OCI-LY1 (cell line): ENCODE data around the gene CRAMP1.

Experiments
- H2AFZ ChIP-seq: fragments of 200-600 bp; sonication (generic), shearing (Covaris generic); 2 replicates; pipeline ENCODE4 v1.6.0; 2014; ENCODE audit warnings: antibody characterized with exemption, mild to moderate bottlenecking, low read length
- H3F3A ChIP-seq: fragments of 200-600 bp; sonication (generic), shearing (Covaris generic); 2 replicates; pipeline ENCODE4 v1.6.0; 2014; ENCODE audit warnings: mild to moderate bottlenecking, antibody characterized with exemption, low read length, moderate library complexity; ENCODE audit not compliant: insufficient read depth
- H3K27ac ChIP-seq: fragments of 200-600 bp; sonication (generic); 2 replicates; pipeline ENCODE4 v1.5.1; 2014; ENCODE audit warnings: low read length, mixed run types, mild to moderate bottlenecking, low read depth; ENCODE audit not compliant: poor library complexity, severe bottlenecking
- H3K27me3 ChIP-seq: fragments of 200-600 bp; sonication (generic); 2 replicates; pipeline ENCODE4 v1.6.0; 2014; ENCODE audit warnings: antibody characterized with exemption, mild to moderate bottlenecking, low read length, moderate library complexity; ENCODE audit not compliant: insufficient read depth
- H3K36me3 ChIP-seq: fragments of 200-600 bp; sonication (generic); 2 replicates; pipeline ENCODE4 v1.6.1; 2014; ENCODE audit warnings: mild to moderate bottlenecking, antibody characterized with exemption, low read length, moderate library complexity, mixed read lengths; ENCODE audit not compliant: insufficient read depth
- H3K4me1 ChIP-seq: fragments of 200-600 bp; sonication (generic); 2 replicates; pipeline ENCODE4 v1.5.1; 2014; ENCODE audit warnings: mild to moderate bottlenecking, low read length, moderate library complexity; ENCODE audit not compliant: insufficient read depth, severe bottlenecking
- H3K4me2 ChIP-seq: fragments of 200-600 bp; sonication (generic), shearing (Covaris generic); 2 replicates; pipeline ENCODE4 v1.6.1; 2014; ENCODE audit warnings: low read length
- H3K4me3 ChIP-seq: fragments of 200-600 bp; sonication (generic); 2 replicates; pipeline ENCODE4 v1.5.1; 2014; ENCODE audit warnings: low read length, low read depth, mild to moderate bottlenecking, mixed read lengths; ENCODE audit not compliant: poor library complexity, severe bottlenecking
- H3K79me2 ChIP-seq: fragments of 200-600 bp; shearing (Covaris generic); 2 replicates; pipeline ENCODE4 v1.6.1; 2016; ENCODE audit warnings: mixed run types, low read length, mixed read lengths; ENCODE audit not compliant: insufficient read depth
- H3K9ac ChIP-seq: fragments of 200-600 bp; sonication (generic), shearing (Covaris generic); 2 replicates; pipeline ENCODE4 v1.6.1; 2014; ENCODE audit warnings: mild to moderate bottlenecking, low read length, mixed read lengths
- H3K9me2 ChIP-seq: fragments of 200-600 bp; sonication (generic), shearing (Covaris generic); 2 replicates; pipeline ENCODE4 v1.6.1; 2014; ENCODE audit warnings: low read depth, mild to moderate bottlenecking, low read length, mixed read lengths
- H3K9me3 ChIP-seq: fragments of 200-600 bp; shearing (Covaris generic); 2 replicates; pipeline ENCODE4 v1.6.1; 2014; ENCODE audit warnings: low read length, mixed read lengths
- H4K20me1 ChIP-seq: fragments of 200-600 bp; sonication (generic), shearing (Covaris generic); 2 replicates; pipeline ENCODE4 v1.6.0; 2016; ENCODE audit warnings: mild to moderate bottlenecking, low read length; ENCODE audit not compliant: insufficient read depth
- EZH2 ChIP-seq: fragments of 200-600 bp; sonication (generic), shearing (Covaris generic); IDR thresholded peaks from 2 replicates; pipeline ENCODE4 v1.8.0; 2017; ENCODE audit warnings: borderline replicate concordance, mixed run types, mild to moderate bottlenecking, antibody characterized with exemption, low read length, moderate library complexity, mixed read lengths
- TF ChIP-seq, protein P1 (sequence below): fragments of 200-600 bp; sonication (generic), shearing (Covaris generic); IDR thresholded peaks from 2 replicates; pipeline ENCODE4 v1.5.1; 2017; ENCODE audit warnings: mild to moderate bottlenecking, antibody characterized with exemption, low read length, moderate library complexity, mixed read lengths

CRAMP1 gene

DNA sequence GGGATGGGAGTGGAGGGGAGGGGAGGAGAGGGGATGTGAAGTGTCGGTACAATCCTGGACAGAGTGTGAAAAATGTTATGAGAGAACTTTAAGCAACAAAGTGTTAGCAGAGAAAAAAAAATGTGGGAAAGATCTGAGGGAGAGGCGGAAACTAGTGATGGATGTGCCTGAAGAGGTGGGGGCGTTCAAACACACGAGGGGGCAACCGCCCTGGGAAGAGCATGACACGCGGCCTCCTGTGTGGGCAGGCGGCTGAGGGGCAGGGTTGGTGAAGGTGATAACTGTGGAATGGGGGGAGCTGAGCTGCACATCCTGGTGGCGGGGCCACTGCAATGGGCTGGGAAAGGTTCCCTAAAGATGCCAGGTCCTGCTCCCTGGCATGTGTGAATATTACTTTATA lies 30.4 kb upstream of the CRAMP1 start:
- no peaks in the 10 kb centered on the region for H3K79me2 ChIP-seq
- no peak for TF ChIP-seq EZH2
- TF ChIP-seq, protein P1, sequence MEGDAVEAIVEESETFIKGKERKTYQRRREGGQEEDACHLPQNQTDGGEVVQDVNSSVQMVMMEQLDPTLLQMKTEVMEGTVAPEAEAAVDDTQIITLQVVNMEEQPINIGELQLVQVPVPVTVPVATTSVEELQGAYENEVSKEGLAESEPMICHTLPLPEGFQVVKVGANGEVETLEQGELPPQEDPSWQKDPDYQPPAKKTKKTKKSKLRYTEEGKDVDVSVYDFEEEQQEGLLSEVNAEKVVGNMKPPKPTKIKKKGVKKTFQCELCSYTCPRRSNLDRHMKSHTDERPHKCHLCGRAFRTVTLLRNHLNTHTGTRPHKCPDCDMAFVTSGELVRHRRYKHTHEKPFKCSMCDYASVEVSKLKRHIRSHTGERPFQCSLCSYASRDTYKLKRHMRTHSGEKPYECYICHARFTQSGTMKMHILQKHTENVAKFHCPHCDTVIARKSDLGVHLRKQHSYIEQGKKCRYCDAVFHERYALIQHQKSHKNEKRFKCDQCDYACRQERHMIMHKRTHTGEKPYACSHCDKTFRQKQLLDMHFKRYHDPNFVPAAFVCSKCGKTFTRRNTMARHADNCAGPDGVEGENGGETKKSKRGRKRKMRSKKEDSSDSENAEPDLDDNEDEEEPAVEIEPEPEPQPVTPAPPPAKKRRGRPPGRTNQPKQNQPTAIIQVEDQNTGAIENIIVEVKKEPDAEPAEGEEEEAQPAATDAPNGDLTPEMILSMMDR, result no peak
- H3K4me3 ChIP-seq, result no peak overlapping the region
- H4K20me1 ChIP-seq, result no peaks in the 10 kb centered on the region
- H3K9me3 ChIP-seq, result no peaks in the 10 kb centered on the region
- H3K9ac ChIP-seq, result no peak overlapping the region
- H3F3A ChIP-seq, result no peaks in the 10 kb centered on the region
- H3K36me3 ChIP-seq, result no peaks in the 10 kb centered on the region; the same call in 1 of the 2 replicates
- no peaks in the 10 kb centered on the region for H3K27me3 ChIP-seq
- no peak overlapping the region for H3K4me2 ChIP-seq
- H3K9me2 ChIP-seq, result no peaks in the 10 kb centered on the region
- H3K4me1 ChIP-seq, result no peaks in the 10 kb centered on the region
- H2AFZ ChIP-seq, result no peak overlapping the region
- H3K27ac ChIP-seq, result no peak overlapping the region

DNA sequence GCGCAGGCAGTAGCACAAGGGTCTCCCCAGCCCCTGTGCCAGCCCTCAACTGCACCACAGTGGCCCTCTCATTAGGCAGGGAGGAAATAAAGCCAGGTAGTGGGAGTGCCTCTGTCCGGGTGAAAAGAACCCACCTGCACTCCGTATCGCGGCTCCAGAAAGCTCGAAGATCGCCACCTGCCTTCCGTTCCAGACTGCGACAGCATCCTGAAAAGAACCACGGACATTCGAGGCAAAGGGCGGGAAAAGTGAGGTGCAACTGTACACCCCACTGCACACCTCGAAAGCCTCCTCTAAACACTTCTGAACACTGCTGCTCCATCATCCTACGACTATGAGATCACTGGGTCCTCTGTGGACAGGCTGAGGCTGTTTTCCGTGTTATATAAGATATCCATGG lies 29.0 kb upstream of the CRAMP1 start:
- H3K79me2 ChIP-seq, result no peaks in the 10 kb centered on the region
- H3K4me3 ChIP-seq, result no peak overlapping the region
- no peaks in the 10 kb centered on the region for H3K9me2 ChIP-seq
- TF ChIP-seq, protein P1, result no peak
- TF ChIP-seq EZH2, result no peak
- H3K4me2 ChIP-seq, result no peak overlapping the region
- H3K27me3 ChIP-seq, result no peaks in the 10 kb centered on the region
- H4K20me1 ChIP-seq, result no peaks in the 10 kb centered on the region
- no peaks in the 10 kb centered on the region for H3K9me3 ChIP-seq
- no peaks in the 10 kb centered on the region for H3F3A ChIP-seq
- no peaks in the 10 kb centered on the region; the same call in 1 of the 2 replicates for H3K36me3 ChIP-seq
- no peaks in the 10 kb centered on the region for H3K4me1 ChIP-seq
- H2AFZ ChIP-seq, result no peak overlapping the region
- no peak overlapping the region for H3K9ac ChIP-seq
- no peak overlapping the region for H3K27ac ChIP-seq

- no peak overlapping the region for H3K27ac ChIP-seq
- no peaks in the 10 kb centered on the region for H3K27me3 ChIP-seq
- H3K4me1 ChIP-seq, result no peaks in the 10 kb centered on the region
- no peaks in the 10 kb centered on the region; the same call in 1 of the 2 replicates for H3K36me3 ChIP-seq
- H3K4me2 ChIP-seq, result no peak overlapping the region
- H3K9me2 ChIP-seq, result no peaks in the 10 kb centered on the region
- no peak overlapping the region for H3K9ac ChIP-seq
- H3K79me2 ChIP-seq, result no peaks in the 10 kb centered on the region
- H2AFZ ChIP-seq, result no peak overlapping the region
- H3K4me3 ChIP-seq, result no peak overlapping the region
- no peaks in the 10 kb centered on the region for H3K9me3 ChIP-seq
- TF ChIP-seq, protein P1, result no peak
- no peak for TF ChIP-seq EZH2
- H4K20me1 ChIP-seq, result no peaks in the 10 kb centered on the region
- no peaks in the 10 kb centered on the region for H3F3A ChIP-seq
These were observed 27.2 kb upstream of the CRAMP1 start for GRCh38 chr16:1584926-1585484.
